Activated T-helper 17 cell treated with anti-CD3 and anti-CD28 coated beads, Interleukin-2, amount 50 U/mL, for 72 hours (primary cell): ENCODE measurements around the gene AGAP1. TPM values are rescaled to one million over a fixed set of nuclear protein-coding genes. Genes with fewer than 3 reads are reported as not detected.

ENCODE experiments used
- ATAC-seq: fragments of 150-1000 bp; cut with Tn5 transposase; replicated peaks from 2 replicates; pipeline ENCODE4 v1.10.0; 2021; ENCODE audit warnings: mild to moderate bottlenecking, moderate library complexity
- H3K27ac Mint-ChIP-seq: one replicate; pipeline ENCODE4 v1.8.0; 2022; ENCODE audit warnings: mixed read lengths
- H3K27me3 Mint-ChIP-seq: one replicate; pipeline ENCODE4 v1.8.0; 2022; ENCODE audit warnings: mixed read lengths
- H3K36me3 Mint-ChIP-seq: one replicate; pipeline ENCODE4 v1.8.0; 2022; ENCODE audit warnings: low read depth, mild to moderate bottlenecking, mixed read lengths
- H3K4me1 Mint-ChIP-seq: one replicate; pipeline ENCODE4 v1.8.0; 2022; ENCODE audit warnings: mixed read lengths
- H3K4me3 Mint-ChIP-seq: one replicate; pipeline ENCODE4 v1.8.0; 2022; ENCODE audit warnings: mild to moderate bottlenecking, mixed read lengths
- H3K9me3 Mint-ChIP-seq: one replicate; pipeline ENCODE4 v1.8.0; 2022; ENCODE audit warnings: mixed read lengths
- total RNA-seq, 2 donors: library from RNA; stranded (reverse); gene quantifications; one replicate each; pipeline ENCODE4 v1.2.3, GENCODE V29; 2022

The AGAP1 gene
- total RNA-seq, 2 donors from 2014 or later, result 2.2 to 5.3 TPM

- Mint-ChIP-seq H3K9me3 (no peaks in the 10 kb centered on the region), H3K27me3 (no peaks in the 10 kb centered on the region), H3K4me1 (no peaks in the 10 kb centered on the region), H3K27ac (no peak overlapping the region), H3K36me3 (no peaks in the 10 kb centered on the region), H3K4me3 (no peak overlapping the region)
- ATAC-seq, result no peak
Measured at GRCh38 chr2:235981631-235982030, 487.8 kb downstream of the AGAP1 start.

- H3K4me3 Mint-ChIP-seq, result no peak overlapping the region
- H3K36me3 Mint-ChIP-seq, result no peaks in the 10 kb centered on the region
- H3K4me1 Mint-ChIP-seq, result no peaks in the 10 kb centered on the region
- H3K9me3 Mint-ChIP-seq, result peaks cover 4% of the 10 kb centered on the region
- no peak overlapping the region for H3K27ac Mint-ChIP-seq
- no peaks in the 10 kb centered on the region for H3K27me3 Mint-ChIP-seq
- ATAC-seq, result no peak
Measured at GRCh38 chr2:235983016-235983415, 489.2 kb downstream of the AGAP1 start.

GRCh38 chr2:235984552-235984951 lies 490.7 kb downstream of the AGAP1 start:
- Mint-ChIP-seq H3K4me1 (no peaks in the 10 kb centered on the region), H3K36me3 (no peaks in the 10 kb centered on the region), H3K4me3 (no peak overlapping the region), H3K27ac (no peak overlapping the region), H3K9me3 (peaks cover 4% of the 10 kb centered on the region), H3K27me3 (peaks cover 2% of the 10 kb centered on the region)
- no peak for ATAC-seq

- H3K27me3 Mint-ChIP-seq, result peaks cover 3% of the 10 kb centered on the region
Measured at GRCh38 chr2:235986361-235986760, 492.5 kb downstream of the AGAP1 start.

GRCh38 chr2:235988271-235989015 lies 494.6 kb downstream of the AGAP1 start:
- Mint-ChIP-seq H3K4me1 (no peaks in the 10 kb centered on the region), H3K27me3 (peaks cover 3% of the 10 kb centered on the region), H3K9me3 (peaks cover 4% of the 10 kb centered on the region), H3K4me3 (no peak overlapping the region), H3K27ac (no peak overlapping the region), H3K36me3 (no peaks in the 10 kb centered on the region)
- ATAC-seq, result no peak

More at GRCh38 chr2:235986361-235986760, 492.5 kb downstream of the AGAP1 start:
- Mint-ChIP-seq H3K27ac (no peak overlapping the region), H3K4me3 (no peak overlapping the region), H3K36me3 (no peaks in the 10 kb centered on the region), H3K4me1 (no peaks in the 10 kb centered on the region), H3K9me3 (peaks cover 4% of the 10 kb centered on the region)
- ATAC-seq, result no peak

GRCh38 chr2:235989591-235989990 lies 495.7 kb downstream of the AGAP1 start:
- Mint-ChIP-seq H3K4me3 (no peak overlapping the region), H3K4me1 (no peaks in the 10 kb centered on the region), H3K27me3 (peaks cover 3% of the 10 kb centered on the region), H3K9me3 (peaks cover 4% of the 10 kb centered on the region), H3K27ac (no peak overlapping the region), H3K36me3 (no peaks in the 10 kb centered on the region)
- ATAC-seq, result no peak

- H3K9me3 Mint-ChIP-seq, result peaks cover 4% of the 10 kb centered on the region
- no peak overlapping the region for H3K27ac Mint-ChIP-seq
- no peak for ATAC-seq
- H3K27me3 Mint-ChIP-seq, result peaks cover 3% of the 10 kb centered on the region
- H3K4me1 Mint-ChIP-seq, result no peaks in the 10 kb centered on the region
- H3K4me3 Mint-ChIP-seq, result no peak overlapping the region
- no peaks in the 10 kb centered on the region for H3K36me3 Mint-ChIP-seq
Measured at GRCh38 chr2:235990344-235990743, 496.5 kb downstream of the AGAP1 start.

GRCh38 chr2:235992024-235992423 lies 498.2 kb downstream of the AGAP1 start:
- peaks cover 4% of the 10 kb centered on the region for H3K9me3 Mint-ChIP-seq
- no peaks in the 10 kb centered on the region for H3K4me1 Mint-ChIP-seq
- peaks cover 3% of the 10 kb centered on the region for H3K27me3 Mint-ChIP-seq
- H3K4me3 Mint-ChIP-seq, result no peak overlapping the region
- no peaks in the 10 kb centered on the region for H3K36me3 Mint-ChIP-seq
- H3K27ac Mint-ChIP-seq, result no peak overlapping the region
- no peak for ATAC-seq

- no peak for ATAC-seq
- no peak overlapping the region for H3K27ac Mint-ChIP-seq
- H3K9me3 Mint-ChIP-seq, result no peaks in the 10 kb centered on the region
- no peaks in the 10 kb centered on the region for H3K36me3 Mint-ChIP-seq
- H3K4me3 Mint-ChIP-seq, result no peak overlapping the region
- H3K4me1 Mint-ChIP-seq, result no peaks in the 10 kb centered on the region
- H3K27me3 Mint-ChIP-seq, result no peaks in the 10 kb centered on the region
Measured at GRCh38 chr2:235996419-235996818, 502.6 kb downstream of the AGAP1 start.

GRCh38 chr2:235999011-235999410 lies 505.2 kb downstream of the AGAP1 start:
- Mint-ChIP-seq H3K4me1 (no peaks in the 10 kb centered on the region), H3K27me3 (no peaks in the 10 kb centered on the region), H3K36me3 (no peaks in the 10 kb centered on the region), H3K9me3 (no peaks in the 10 kb centered on the region), H3K27ac (no peak overlapping the region), H3K4me3 (no peak overlapping the region)
- ATAC-seq, result no peak

- Mint-ChIP-seq H3K9me3 (no peaks in the 10 kb centered on the region), H3K27ac (no peak overlapping the region), H3K4me3 (no peak overlapping the region), H3K36me3 (no peaks in the 10 kb centered on the region), H3K4me1 (no peaks in the 10 kb centered on the region), H3K27me3 (no peaks in the 10 kb centered on the region)
- ATAC-seq, result no peak
Measured at GRCh38 chr2:236001166-236001828, 507.5 kb downstream of the AGAP1 start.

GRCh38 chr2:236001854-236002253 lies 508.0 kb downstream of the AGAP1 start:
- Mint-ChIP-seq H3K9me3 (no peaks in the 10 kb centered on the region), H3K4me1 (no peaks in the 10 kb centered on the region), H3K27ac (no peak overlapping the region), H3K27me3 (no peaks in the 10 kb centered on the region), H3K36me3 (no peaks in the 10 kb centered on the region), H3K4me3 (no peak overlapping the region)
- ATAC-seq, result no peak

GRCh38 chr2:236008006-236008405 lies 514.2 kb downstream of the AGAP1 start:
- no peak for ATAC-seq
- Mint-ChIP-seq H3K36me3 (no peaks in the 10 kb centered on the region), H3K9me3 (no peaks in the 10 kb centered on the region), H3K4me1 (no peaks in the 10 kb centered on the region), H3K4me3 (no peak overlapping the region), H3K27ac (no peak overlapping the region), H3K27me3 (no peaks in the 10 kb centered on the region)

GRCh38 chr2:236008857-236009256 lies 515.0 kb downstream of the AGAP1 start:
- Mint-ChIP-seq H3K27me3 (no peaks in the 10 kb centered on the region), H3K9me3 (no peaks in the 10 kb centered on the region), H3K27ac (no peak overlapping the region), H3K4me1 (no peaks in the 10 kb centered on the region), H3K36me3 (no peaks in the 10 kb centered on the region), H3K4me3 (no peak overlapping the region)
- ATAC-seq, result no peak

GRCh38 chr2:236010920-236011685 lies 517.3 kb downstream of the AGAP1 start:
- H3K36me3 Mint-ChIP-seq, result no peaks in the 10 kb centered on the region
- no peak for ATAC-seq
- H3K27me3 Mint-ChIP-seq, result no peaks in the 10 kb centered on the region
- no peaks in the 10 kb centered on the region for H3K4me1 Mint-ChIP-seq
- H3K4me3 Mint-ChIP-seq, result no peak overlapping the region
- H3K27ac Mint-ChIP-seq, result no peak overlapping the region
- no peaks in the 10 kb centered on the region for H3K9me3 Mint-ChIP-seq
